ENCODE data around the gene VPS39. TPM values are rescaled to one million over a fixed set of nuclear protein-coding genes. Genes with fewer than 3 reads are reported as not detected.

Gene VPS39
- total and polyA plus RNA-seq, 4 donors, result 61.4 to 77.6 (median 66.9) TPM

GRCh38 chr15:42141795-42142667, 66.1 kb downstream of the VPS39 start:
- DNase-seq (ENCODE audit: low read depth in 4 of 6, low spot score in 6 of 6), result no peak
- Histone ChIP-seq H3K4me1 (ENCODE audit: control insufficient read depth, insufficient read depth, low read length) (no peaks in the 10 kb centered on the region), H3K9me3 (ENCODE audit: control insufficient read depth, insufficient read depth, low read length) (no peaks in the 10 kb centered on the region), H3K36me3 (ENCODE audit: control insufficient read depth, insufficient read depth, low read length) (no peaks in the 10 kb centered on the region), H3K27ac (ENCODE audit: low read depth, low read length) (no peak overlapping the region), H3K4me3 (ENCODE audit: low read depth, low read length) (no peak overlapping the region), H3K27me3 (ENCODE audit: control insufficient read depth, insufficient read depth, low read length) (no peaks in the 10 kb centered on the region)
- 85% methylated on average over 21 of the region's 21 CpGs for WGBS (ENCODE audit: insufficient coverage)

GRCh38 chr15:42141246-42141645, 66.9 kb downstream of the VPS39 start:
- H3K4me1 ChIP-seq (ENCODE audit: control insufficient read depth, insufficient read depth, low read length), result no peaks in the 10 kb centered on the region
- no peaks in the 10 kb centered on the region for H3K9me3 ChIP-seq (ENCODE audit: control insufficient read depth, insufficient read depth, low read length)
- DNase-seq (ENCODE audit: low read depth in 4 of 6, low spot score in 6 of 6), result no peak
- H3K36me3 ChIP-seq (ENCODE audit: control insufficient read depth, insufficient read depth, low read length), result no peaks in the 10 kb centered on the region
- H3K4me3 ChIP-seq (ENCODE audit: low read depth, low read length), result no peak overlapping the region
- no peak overlapping the region for H3K27ac ChIP-seq (ENCODE audit: low read depth, low read length)
- 94% methylated on average over 5 of the region's 7 CpGs for WGBS (ENCODE audit: insufficient coverage)
- no peaks in the 10 kb centered on the region for H3K27me3 ChIP-seq (ENCODE audit: control insufficient read depth, insufficient read depth, low read length)

- Histone ChIP-seq H3K27ac (ENCODE audit: low read depth, low read length) (no peak overlapping the region), H3K4me1 (ENCODE audit: control insufficient read depth, insufficient read depth, low read length) (no peaks in the 10 kb centered on the region), H3K9me3 (ENCODE audit: control insufficient read depth, insufficient read depth, low read length) (no peaks in the 10 kb centered on the region), H3K27me3 (ENCODE audit: control insufficient read depth, insufficient read depth, low read length) (no peaks in the 10 kb centered on the region), H3K4me3 (ENCODE audit: low read depth, low read length) (no peak overlapping the region), H3K36me3 (ENCODE audit: control insufficient read depth, insufficient read depth, low read length) (no peaks in the 10 kb centered on the region)
- DNase-seq (ENCODE audit: low read depth in 4 of 6, low spot score in 6 of 6), result peak in 1 of 6 donors; percentile 36
- 95% methylated on average over 5 of the region's 8 CpGs for WGBS (ENCODE audit: insufficient coverage)
Measured at GRCh38 chr15:42140383-42141070, 67.6 kb downstream of the VPS39 start.

DNA sequence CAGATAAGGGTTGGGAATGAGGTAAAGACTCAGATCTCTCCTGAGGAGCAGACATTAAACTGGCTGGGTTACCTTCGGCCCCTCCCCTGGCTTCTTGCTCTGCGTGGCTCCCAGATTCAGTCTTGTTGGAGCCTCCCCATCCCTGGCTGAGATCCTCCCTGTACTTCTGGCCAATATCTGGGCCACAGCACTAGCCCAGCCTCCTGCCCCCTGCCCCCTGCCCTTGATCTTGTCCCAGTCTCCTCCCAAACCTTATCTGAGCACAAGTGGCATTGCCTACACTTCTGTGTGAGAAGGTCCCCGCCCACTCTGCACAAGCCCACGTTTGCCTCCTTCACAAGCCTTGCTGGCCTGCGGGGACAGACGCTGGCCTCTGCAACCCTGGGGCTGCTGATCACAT, 68.5 kb downstream of the VPS39 start:
- DNase-seq (ENCODE audit: low read depth in 4 of 6, low spot score in 6 of 6), result no peak

GRCh38 chr15:42138968-42139386, 69.1 kb downstream of the VPS39 start:
- H3K4me1 ChIP-seq (ENCODE audit: control insufficient read depth, insufficient read depth, low read length), result no peaks in the 10 kb centered on the region
- no peak overlapping the region for H3K27ac ChIP-seq (ENCODE audit: low read depth, low read length)
- no peaks in the 10 kb centered on the region for H3K9me3 ChIP-seq (ENCODE audit: control insufficient read depth, insufficient read depth, low read length)
- no peaks in the 10 kb centered on the region for H3K36me3 ChIP-seq (ENCODE audit: control insufficient read depth, insufficient read depth, low read length)
- DNase-seq (ENCODE audit: low read depth in 4 of 6, low spot score in 6 of 6), result no peak
- H3K27me3 ChIP-seq (ENCODE audit: control insufficient read depth, insufficient read depth, low read length), result no peaks in the 10 kb centered on the region
- WGBS (ENCODE audit: insufficient coverage), result 85% methylated on average over 3 of the region's 3 CpGs
- H3K4me3 ChIP-seq (ENCODE audit: low read depth, low read length), result no peak overlapping the region

More for the DNA sequence above, 68.5 kb downstream of the VPS39 start:
- Histone ChIP-seq H3K4me3 (ENCODE audit: low read depth, low read length) (no peak overlapping the region), H3K27ac (ENCODE audit: low read depth, low read length) (no peak overlapping the region), H3K27me3 (ENCODE audit: control insufficient read depth, insufficient read depth, low read length) (no peaks in the 10 kb centered on the region), H3K9me3 (ENCODE audit: control insufficient read depth, insufficient read depth, low read length) (no peaks in the 10 kb centered on the region), H3K4me1 (ENCODE audit: control insufficient read depth, insufficient read depth, low read length) (no peaks in the 10 kb centered on the region), H3K36me3 (ENCODE audit: control insufficient read depth, insufficient read depth, low read length) (no peaks in the 10 kb centered on the region)
- 78% methylated on average over 6 of the region's 6 CpGs for WGBS (ENCODE audit: insufficient coverage)

GRCh38 chr15:42138411-42138810, 69.7 kb downstream of the VPS39 start:
- DNase-seq (ENCODE audit: low read depth in 4 of 6, low spot score in 6 of 6), result no peak
- Histone ChIP-seq H3K36me3 (ENCODE audit: control insufficient read depth, insufficient read depth, low read length) (no peaks in the 10 kb centered on the region), H3K27me3 (ENCODE audit: control insufficient read depth, insufficient read depth, low read length) (no peaks in the 10 kb centered on the region), H3K9me3 (ENCODE audit: control insufficient read depth, insufficient read depth, low read length) (no peaks in the 10 kb centered on the region), H3K4me3 (ENCODE audit: low read depth, low read length) (no peak overlapping the region), H3K27ac (ENCODE audit: low read depth, low read length) (no peak overlapping the region), H3K4me1 (ENCODE audit: control insufficient read depth, insufficient read depth, low read length) (no peaks in the 10 kb centered on the region)
- WGBS (ENCODE audit: insufficient coverage), result 76% methylated on average over 4 of the region's 4 CpGs

DNA sequence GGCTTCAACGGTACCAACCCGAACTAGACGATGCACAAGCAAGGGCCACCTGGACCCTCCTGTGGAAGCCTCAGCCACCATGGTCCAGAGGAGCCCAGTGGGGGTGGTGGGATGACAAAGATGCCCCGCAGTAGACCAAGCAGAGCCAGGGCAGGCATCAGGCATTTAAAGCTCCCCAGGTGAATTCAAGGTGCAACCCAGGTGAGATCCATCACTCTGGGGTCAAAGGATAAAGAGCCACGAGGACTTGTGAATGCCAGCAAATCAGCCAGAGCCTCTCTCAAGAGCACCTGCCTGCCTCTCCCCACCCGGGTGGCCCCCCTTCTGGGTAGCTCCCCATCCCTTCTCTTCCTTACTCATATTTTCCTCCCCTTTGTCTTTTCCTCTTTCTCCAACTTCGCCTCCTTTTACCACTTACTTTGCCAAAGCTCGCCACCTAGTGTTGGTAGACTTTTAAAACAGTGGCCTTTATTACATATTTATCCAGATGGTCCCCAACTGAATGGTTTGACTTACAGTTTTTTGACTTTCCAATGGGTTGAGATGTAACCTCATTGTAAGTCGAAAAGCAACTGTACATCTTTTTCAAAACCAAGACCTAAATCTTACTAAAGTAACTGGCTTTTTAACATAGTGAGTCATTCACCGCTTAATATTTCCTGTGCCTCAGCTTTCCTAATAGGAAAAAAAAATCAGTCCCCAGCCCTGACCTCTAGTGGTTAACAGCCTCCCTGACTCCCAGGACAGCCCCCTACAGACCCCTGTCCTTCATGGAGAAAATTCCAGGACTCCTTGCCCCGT, 70.4 kb downstream of the VPS39 start:
- no peak overlapping the region for H3K27ac ChIP-seq (ENCODE audit: low read depth, low read length)
- H3K36me3 ChIP-seq (ENCODE audit: control insufficient read depth, insufficient read depth, low read length), result no peaks in the 10 kb centered on the region
- no peaks in the 10 kb centered on the region for H3K4me1 ChIP-seq (ENCODE audit: control insufficient read depth, insufficient read depth, low read length)
- no peak overlapping the region for H3K4me3 ChIP-seq (ENCODE audit: low read depth, low read length)
- WGBS (ENCODE audit: insufficient coverage), result 70% methylated on average over 6 of the region's 11 CpGs
- no peaks in the 10 kb centered on the region for H3K9me3 ChIP-seq (ENCODE audit: control insufficient read depth, insufficient read depth, low read length)
- H3K27me3 ChIP-seq (ENCODE audit: control insufficient read depth, insufficient read depth, low read length), result no peaks in the 10 kb centered on the region
- DNase-seq (ENCODE audit: low read depth in 4 of 6, low spot score in 6 of 6), result peak in 5 of 6 donors; percentile 31 to 89 (median 48)

GRCh38 chr15:42136513-42136912, 71.6 kb downstream of the VPS39 start:
- no peak for DNase-seq (ENCODE audit: low read depth in 4 of 6, low spot score in 6 of 6)
- WGBS (ENCODE audit: insufficient coverage), result 94% methylated on average over 5 of the region's 11 CpGs
- H3K4me3 ChIP-seq (ENCODE audit: low read depth, low read length), result no peak overlapping the region
- no peak overlapping the region for H3K27ac ChIP-seq (ENCODE audit: low read depth, low read length)
- H3K27me3 ChIP-seq (ENCODE audit: control insufficient read depth, insufficient read depth, low read length), result no peaks in the 10 kb centered on the region
- H3K4me1 ChIP-seq (ENCODE audit: control insufficient read depth, insufficient read depth, low read length), result peaks cover 5% of the 10 kb centered on the region
- no peaks in the 10 kb centered on the region for H3K36me3 ChIP-seq (ENCODE audit: control insufficient read depth, insufficient read depth, low read length)
- no peaks in the 10 kb centered on the region for H3K9me3 ChIP-seq (ENCODE audit: control insufficient read depth, insufficient read depth, low read length)

DNA sequence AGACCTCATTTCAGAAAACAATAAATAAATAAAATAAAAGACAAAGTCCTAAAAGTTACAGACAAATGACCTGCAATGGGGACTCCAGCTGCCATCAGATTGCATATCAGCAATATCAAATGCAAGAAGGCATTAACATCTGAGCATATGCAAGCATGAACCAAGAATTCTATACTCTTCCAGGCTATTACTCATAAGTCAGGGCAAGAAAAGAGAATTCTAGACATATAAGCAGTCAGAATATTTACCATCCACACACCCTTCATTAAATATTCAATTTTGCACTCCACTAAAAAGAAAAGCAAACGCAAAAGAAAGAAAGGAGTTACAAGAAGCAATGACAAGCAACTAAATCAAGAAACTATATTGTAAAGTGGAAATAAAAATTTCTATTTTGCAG, 72.8 kb downstream of the VPS39 start:
- H3K4me3 ChIP-seq (ENCODE audit: low read depth, low read length), result no peak overlapping the region
- no peak overlapping the region for H3K27ac ChIP-seq (ENCODE audit: low read depth, low read length)
- H3K36me3 ChIP-seq (ENCODE audit: control insufficient read depth, insufficient read depth, low read length), result no peaks in the 10 kb centered on the region
- peaks cover 5% of the 10 kb centered on the region for H3K4me1 ChIP-seq (ENCODE audit: control insufficient read depth, insufficient read depth, low read length)
- no CpG with 5 or more reads among the region's 1 CpG for WGBS (ENCODE audit: insufficient coverage)
- H3K9me3 ChIP-seq (ENCODE audit: control insufficient read depth, insufficient read depth, low read length), result no peaks in the 10 kb centered on the region
- H3K27me3 ChIP-seq (ENCODE audit: control insufficient read depth, insufficient read depth, low read length), result no peaks in the 10 kb centered on the region
- DNase-seq (ENCODE audit: low read depth in 4 of 6, low spot score in 6 of 6), result no peak
